Activated naive CD4-positive, alpha-beta T cell (primary cell): ENCODE measurements around the gene PRKAG2.

ENCODE experiments used
- DNase-seq, 4 experiments: peaks; one replicate each; lab custom pipeline; 2025; lab: John Stamatoyannopoulos, UW

PRKAG2 gene

DNA sequence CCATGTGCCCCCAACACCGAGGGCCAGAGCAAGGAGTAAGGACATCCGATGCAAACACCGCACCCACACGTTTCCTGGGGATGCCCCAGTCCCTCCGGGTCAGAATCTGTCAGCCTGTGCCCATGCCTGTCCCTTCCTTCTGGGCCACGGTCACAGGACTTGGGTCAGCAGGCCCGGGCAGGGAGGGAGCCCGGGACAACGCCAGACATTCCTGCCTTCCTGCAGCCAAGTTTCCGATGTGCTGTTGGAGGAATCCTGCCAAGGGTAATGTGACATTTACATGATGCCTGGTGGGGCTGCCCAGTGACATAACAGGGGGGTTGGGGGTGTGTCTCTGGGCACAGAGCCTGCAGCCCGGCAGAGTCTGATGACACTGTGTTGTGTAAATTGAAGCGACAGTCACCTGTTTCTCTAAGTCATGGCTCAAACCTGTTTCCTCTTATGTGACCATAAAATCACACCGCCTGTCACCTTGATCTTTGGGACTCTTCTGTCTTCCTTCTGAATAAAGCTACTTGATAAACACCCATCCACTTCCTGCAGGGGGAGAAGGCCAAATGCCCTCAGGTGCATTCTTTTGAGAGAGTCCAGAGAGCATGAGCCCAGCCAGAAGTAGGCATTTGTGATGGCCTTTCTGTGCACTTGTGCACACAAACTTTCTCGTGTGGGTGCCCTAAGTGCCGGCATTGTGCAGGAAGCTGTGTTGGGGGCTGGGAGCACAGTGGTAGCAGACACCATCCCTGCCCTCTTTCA lies 181.9 kb downstream of the PRKAG2 start:
- no peak for DNase-seq

DNA sequence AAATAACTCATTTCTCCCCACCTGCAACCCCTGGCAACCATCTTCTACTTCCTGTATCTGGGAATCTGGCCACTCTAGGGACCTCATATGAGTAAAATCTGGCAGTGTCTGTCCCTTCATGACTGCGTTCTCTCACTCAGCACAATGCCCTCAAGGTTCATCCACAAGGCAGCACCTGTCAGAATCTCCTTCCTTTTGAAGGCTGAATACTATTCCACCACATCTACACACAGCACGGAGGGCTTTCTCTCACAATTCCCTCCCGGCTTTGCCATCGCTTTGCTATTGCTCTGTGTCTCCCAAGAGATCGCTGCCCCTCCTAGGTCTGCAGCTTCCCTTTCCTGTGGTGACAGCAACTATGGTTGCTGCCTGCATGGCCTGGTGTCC lies 182.5 kb downstream of the PRKAG2 start:
- no peak for DNase-seq

DNA sequence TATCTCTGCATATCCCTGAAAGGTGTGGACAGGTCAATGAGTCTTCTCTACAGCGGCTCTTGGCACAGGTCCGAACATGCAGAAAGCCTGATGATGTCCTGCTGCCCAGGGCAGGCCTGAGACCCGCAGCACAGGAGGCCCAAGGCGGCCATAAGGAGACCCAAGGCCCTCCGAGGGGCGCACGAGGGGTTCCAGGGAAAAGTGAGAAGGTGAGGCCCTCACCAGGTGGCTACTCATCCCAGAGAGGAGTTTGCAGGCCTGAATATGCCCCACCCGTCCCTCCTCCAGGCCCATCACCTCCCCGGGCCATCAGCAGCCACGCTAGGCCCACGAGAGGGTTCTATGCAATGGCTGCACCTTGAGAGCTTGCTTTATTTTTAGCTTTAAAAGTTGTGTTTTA lies 183.8 kb downstream of the PRKAG2 start:
- no peak for DNase-seq

DNA sequence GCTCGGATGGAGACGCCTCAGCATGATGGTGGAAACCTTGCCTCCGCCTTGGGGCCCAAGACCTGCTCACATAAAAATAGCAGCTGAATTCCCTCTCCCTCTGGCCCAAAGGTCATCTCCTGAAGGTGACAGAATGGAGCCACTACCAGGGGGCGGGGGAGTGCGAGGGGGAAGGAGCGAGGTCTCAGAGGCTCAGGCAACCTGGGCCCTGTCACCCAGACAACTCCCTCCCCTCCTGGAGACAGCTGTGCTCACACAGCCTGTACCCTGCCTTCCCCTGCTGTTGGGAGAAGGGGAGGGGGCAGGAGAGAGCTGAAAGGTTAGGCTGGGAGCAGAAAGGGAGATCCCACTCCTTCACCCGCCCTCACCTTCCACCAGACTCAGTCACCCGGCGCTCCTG lies 184.2 kb downstream of the PRKAG2 start:
- DNase-seq: no peak

GRCh38 chr7:151691449-151691848 lies 185.5 kb downstream of the PRKAG2 start:
- no peak for DNase-seq

- no peak for DNase-seq
Measured at GRCh38 chr7:151690606-151691005, 186.3 kb downstream of the PRKAG2 start.

GRCh38 chr7:151689196-151689971 lies 187.5 kb downstream of the PRKAG2 start:
- DNase-seq: no peak

- no peak for DNase-seq
Measured at GRCh38 chr7:151688236-151688780, 188.6 kb downstream of the PRKAG2 start.

DNA sequence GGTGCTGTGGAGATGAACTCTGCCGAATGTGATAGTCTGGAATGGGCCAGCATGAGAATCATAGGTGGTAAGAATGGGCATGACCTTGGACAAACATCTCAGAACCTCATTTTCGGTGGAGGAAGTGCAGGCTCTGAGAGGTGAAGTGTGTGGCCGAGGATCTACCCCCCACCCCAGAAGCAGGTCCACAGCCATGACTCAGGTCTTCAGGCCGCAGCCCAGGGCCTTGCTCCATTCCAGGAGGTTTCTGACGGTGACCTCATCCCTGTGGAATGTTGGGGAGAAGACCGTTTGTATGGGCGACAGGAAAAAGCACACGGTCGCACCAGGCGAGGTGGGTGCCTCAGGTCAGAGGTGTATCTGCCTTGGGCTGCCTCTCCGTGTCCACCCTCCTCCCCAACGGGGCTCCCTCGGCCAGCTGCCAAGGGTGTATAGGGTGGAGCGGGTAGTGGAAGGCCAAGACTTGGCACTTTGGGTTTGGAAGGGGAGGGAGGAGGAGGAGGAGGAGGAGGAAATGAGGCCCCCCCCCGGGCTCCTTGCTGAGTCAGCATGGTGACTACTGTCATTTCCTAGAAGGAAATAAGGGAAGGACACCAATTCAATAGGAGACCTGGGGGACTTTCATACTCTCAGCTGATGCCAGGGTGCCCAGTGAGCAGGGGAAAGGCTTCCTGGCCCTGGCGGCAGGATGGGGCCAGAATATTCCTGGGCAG lies 189.2 kb downstream of the PRKAG2 start:
- no peak for DNase-seq

- DNase-seq: no peak
Measured at GRCh38 chr7:151686826-151687225, 190.1 kb downstream of the PRKAG2 start.

DNA sequence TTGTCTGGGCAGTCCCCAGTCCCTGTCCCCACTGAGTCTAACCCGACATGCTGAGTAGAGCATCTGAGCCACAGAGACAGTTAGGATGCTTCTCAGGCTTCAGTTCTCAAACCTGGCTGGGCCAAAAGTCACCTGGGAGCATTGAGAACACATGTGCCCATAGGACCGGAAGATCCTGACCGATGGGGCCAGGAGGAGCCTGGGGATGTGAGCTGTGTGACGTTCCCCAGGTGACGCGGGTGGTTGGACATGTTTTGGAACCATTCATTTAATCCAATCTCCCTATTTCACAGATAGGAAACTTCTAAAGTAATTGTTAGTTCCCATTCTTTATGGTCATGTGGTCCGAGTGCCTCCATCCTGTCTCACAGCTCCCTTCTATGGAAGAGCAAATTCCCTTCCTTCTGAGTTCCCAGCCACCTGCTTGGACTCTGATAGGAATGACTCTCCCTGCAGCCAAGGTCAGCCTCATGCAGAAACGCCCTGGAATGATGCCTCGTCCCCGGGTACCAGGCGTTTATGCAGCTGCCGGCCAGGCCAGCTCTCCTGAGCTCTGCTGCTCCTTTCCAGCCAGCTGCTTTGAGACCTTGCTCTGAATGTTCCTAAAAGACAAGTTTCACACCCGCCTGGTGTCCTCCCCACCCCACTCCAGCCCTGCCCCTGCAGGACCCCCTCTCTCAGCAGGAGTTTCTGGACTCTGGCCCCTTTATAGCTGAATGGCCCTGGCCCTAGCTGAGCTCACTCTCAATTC lies 190.7 kb downstream of the PRKAG2 start:
- DNase-seq: no peak

- no peak for DNase-seq
Measured at GRCh38 chr7:151684408-151685175, 192.3 kb downstream of the PRKAG2 start.

DNA sequence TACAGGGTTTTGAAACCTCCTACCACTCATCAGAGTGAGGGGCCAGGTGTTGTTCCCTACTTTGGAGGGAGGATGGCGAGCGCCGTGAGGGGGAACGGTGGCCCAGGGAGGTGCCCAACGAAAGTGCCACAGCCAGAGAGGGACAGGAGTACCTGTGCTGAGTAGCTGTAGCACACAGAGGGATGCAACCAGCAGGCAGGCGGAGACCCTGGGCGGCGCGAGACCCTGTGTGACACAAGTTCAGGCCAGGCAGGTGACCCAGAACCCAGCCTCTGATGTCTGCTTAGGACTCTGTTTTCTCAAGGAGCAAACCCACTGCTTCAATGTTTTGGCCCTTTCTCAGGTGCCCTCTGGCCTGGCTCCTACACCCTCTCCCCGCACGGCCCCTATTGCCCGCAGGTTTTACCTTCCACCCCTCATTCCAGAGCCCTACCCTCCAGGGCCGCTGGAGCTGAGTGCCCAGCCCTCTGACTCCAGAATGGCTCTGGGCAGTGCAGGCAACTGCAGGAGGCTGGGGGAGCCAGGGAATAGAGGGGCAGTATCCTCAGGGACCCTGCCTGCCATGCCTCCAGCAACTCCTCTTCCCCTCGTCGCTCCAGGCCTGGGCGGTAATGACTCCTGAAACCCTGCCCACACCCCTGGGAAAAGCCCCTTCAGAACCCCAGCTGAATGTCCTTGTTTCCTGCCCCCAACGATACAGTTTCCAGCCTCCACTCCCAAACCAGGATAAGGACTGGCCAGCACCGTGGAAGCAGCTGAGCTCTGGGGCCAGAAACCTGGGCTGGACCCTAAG lies 193.1 kb downstream of the PRKAG2 start:
- no peak for DNase-seq

DNA sequence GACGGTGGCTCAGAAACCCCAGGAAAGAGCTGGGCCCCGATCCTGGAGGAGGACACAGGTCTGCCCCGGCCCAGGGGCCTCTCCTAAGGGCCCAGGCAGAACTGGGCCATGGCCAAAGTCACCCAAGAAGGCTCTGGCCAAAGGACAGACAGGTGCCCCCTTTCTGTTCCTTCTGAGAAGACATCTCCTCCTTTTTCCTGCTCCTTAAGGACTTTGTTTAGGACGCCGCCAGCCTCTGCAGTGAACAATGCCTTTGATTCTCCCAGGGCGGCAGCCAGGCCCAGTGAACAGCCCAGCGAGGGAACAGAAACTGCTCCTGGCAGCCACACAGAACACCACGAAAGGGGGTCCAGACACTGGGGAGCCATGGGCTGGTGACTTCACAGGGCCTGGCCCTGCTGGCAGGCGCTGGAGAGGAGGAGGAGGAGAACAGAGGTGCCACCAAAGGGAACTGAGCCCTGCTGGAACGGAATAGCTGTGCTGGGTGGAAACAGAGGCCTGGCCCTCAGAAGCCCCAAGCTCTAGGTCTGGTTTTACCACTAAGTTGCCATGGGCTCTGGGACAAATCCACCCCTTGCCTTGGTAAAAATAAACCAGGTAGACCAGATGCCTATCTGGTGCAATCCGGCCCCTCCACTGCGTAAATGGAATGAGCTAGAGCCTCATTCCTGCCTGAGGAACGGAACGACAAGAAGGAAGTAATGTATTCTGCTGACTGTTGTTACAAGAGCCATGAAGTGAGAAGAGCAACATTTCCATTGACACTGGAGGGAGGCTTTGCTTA lies 193.9 kb downstream of the PRKAG2 start:
- DNase-seq: no peak

DNA sequence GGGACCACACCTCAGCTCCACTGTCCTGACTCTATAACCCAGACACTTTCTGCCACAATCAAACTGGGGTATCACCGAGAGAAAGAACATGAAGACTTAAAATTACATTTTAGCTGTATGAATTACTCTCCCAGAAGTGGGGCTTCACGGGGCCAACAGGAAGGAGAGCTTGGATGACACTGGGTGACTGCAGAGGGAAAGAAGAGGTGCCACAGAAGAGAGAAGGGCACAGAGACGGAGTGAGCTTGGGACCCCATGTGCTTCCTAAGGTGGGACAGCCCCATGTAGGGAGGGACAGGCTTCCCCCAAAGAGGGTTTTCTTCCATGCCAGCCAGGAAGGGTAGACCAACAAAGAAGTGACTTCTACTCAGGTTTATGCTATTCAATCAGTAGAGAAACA lies 195.2 kb downstream of the PRKAG2 start:
- DNase-seq: no peak

DNA sequence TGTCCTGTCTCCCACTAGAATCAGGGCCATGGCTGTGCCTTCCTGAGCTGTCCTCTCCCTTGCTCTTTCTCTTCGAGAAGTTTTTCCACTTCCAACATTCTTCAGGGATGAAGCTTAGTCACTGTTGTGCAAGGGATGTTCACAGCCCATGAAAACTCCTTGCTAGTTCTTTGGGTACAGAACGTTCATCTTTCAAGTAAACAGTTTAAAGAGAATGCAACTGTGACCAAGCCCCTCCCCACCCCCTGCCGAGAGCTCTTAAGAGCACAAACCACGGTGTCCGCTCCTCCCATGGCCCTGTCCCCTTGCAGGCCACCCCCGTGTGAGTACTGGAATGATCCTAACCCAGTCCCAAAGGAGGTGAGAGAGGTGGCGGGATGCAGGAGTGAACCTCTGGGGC lies 196.1 kb downstream of the PRKAG2 start:
- no peak for DNase-seq

- no peak for DNase-seq
Measured at GRCh38 chr7:151679881-151680612, 196.9 kb downstream of the PRKAG2 start.

- no peak for DNase-seq
Measured at GRCh38 chr7:151679071-151679708, 197.7 kb downstream of the PRKAG2 start.
